ENCODE data around the gene SLC6A2. TPM values are rescaled to one million over a fixed set of nuclear protein-coding genes. Genes with fewer than 3 reads are reported as not detected.

SLC6A2 gene
- total RNA-seq, 1 donor from 2014 or later, result 0.34 TPM

DNA sequence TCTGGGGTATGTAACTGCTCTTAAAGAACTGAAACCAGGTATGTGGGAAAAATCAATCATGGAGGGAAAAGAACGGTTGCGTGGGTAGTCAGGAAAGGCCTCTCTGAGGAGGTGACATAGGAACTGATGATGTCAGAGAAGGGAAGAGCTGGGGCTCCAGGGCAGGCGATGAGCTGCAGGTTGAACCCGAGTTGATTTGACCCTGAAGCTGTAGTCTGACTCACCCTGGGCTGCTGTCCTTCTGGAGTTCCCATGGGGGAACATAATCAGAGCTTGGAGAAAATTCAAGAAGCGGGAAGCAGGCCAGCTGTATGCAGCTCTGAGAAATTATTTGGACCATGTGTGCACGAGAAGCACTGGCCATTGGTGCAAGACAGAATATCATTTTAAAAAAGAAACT, 16.7 kb downstream of the SLC6A2 start:
- peaks cover 3% of the 10 kb centered on the region for H3K27me3 Mint-ChIP-seq (ENCODE audit: low read depth)
- TF ChIP-seq, protein P1, sequence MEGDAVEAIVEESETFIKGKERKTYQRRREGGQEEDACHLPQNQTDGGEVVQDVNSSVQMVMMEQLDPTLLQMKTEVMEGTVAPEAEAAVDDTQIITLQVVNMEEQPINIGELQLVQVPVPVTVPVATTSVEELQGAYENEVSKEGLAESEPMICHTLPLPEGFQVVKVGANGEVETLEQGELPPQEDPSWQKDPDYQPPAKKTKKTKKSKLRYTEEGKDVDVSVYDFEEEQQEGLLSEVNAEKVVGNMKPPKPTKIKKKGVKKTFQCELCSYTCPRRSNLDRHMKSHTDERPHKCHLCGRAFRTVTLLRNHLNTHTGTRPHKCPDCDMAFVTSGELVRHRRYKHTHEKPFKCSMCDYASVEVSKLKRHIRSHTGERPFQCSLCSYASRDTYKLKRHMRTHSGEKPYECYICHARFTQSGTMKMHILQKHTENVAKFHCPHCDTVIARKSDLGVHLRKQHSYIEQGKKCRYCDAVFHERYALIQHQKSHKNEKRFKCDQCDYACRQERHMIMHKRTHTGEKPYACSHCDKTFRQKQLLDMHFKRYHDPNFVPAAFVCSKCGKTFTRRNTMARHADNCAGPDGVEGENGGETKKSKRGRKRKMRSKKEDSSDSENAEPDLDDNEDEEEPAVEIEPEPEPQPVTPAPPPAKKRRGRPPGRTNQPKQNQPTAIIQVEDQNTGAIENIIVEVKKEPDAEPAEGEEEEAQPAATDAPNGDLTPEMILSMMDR (IDR thresholded peaks at IDR 0.05; ENCODE audit: unreplicated experiment), result no peak
- H3K4me1 Mint-ChIP-seq, result no peaks in the 10 kb centered on the region
- H3K4me3 Mint-ChIP-seq, result no peak overlapping the region
- DNase-seq (ENCODE audit: low spot score in 2 of 2, unreplicated experiment in 2 of 2), result no peak
- H3K9me3 Mint-ChIP-seq, result no peaks in the 10 kb centered on the region
- H3K27ac Mint-ChIP-seq, result no peak overlapping the region
- H3K36me3 Mint-ChIP-seq, result no peaks in the 10 kb centered on the region

DNA sequence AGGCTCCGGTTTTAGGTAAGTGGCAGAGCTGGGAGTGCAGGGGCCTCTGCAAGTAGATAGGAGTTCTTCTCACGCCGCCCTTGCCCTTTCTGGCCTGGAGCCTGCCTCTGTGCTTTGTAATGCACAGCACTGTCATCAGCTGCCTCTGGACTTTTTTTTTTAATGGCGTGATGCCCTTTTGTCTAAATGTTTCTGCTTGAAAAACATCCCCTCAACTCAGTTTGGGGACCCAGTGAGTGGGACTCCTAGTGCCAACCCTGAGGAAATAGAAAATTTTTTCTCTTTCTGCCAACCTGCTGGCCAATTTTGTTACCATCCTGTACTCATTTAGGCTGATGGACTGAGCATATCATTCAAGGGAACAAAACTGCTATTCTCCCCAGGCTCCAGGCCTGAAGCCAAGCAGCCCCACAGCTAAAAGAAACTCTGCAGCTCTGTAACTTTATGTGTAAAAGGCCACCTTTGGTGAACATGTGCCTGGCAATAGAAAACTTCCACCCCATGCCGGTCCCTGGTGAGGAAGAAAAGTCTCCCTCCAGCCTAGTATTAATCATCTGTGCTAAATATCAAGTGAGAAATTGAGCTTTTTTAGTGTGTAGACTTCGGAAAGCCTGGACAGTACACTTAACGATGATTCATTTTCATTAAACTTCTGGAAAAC, 22.5 kb downstream of the SLC6A2 start:
- no peaks in the 10 kb centered on the region for H3K4me1 Mint-ChIP-seq
- no peaks in the 10 kb centered on the region for H3K36me3 Mint-ChIP-seq
- H3K27me3 Mint-ChIP-seq (ENCODE audit: low read depth), result peaks cover 2% of the 10 kb centered on the region
- DNase-seq (ENCODE audit: low spot score in 2 of 2, unreplicated experiment in 2 of 2), result no peak
- H3K4me3 Mint-ChIP-seq, result no peak overlapping the region
- no peak overlapping the region for H3K27ac Mint-ChIP-seq
- TF ChIP-seq, protein P1 (IDR thresholded peaks at IDR 0.05; ENCODE audit: unreplicated experiment), result no peak
- H3K9me3 Mint-ChIP-seq, result no peaks in the 10 kb centered on the region

DNA sequence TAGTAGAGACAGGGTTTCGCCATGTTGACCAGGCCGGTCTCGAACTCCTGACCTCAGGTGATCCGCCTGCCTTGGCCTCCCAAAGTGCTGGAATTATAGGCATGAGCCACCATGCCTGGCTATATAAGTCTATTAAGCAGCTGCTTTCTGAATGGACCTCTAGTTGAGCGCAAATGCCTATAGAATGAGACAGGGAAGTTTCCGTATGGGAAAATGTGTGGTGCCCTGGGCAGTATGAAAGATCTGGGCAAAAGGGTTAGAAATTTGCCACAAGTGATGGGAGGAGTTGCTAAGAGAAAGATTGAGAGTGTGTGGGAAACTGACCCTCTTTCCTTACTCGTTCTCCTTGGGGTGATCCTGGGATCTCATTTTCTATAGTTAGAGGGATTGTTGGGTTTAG, 26.3 kb downstream of the SLC6A2 start:
- Mint-ChIP-seq H3K9me3 (peaks cover 4% of the 10 kb centered on the region), H3K4me3 (no peak overlapping the region), H3K27me3 (ENCODE audit: low read depth) (peaks cover 2% of the 10 kb centered on the region), H3K27ac (no peak overlapping the region), H3K4me1 (no peaks in the 10 kb centered on the region), H3K36me3 (no peaks in the 10 kb centered on the region)
- no peak for DNase-seq (ENCODE audit: low spot score in 2 of 2, unreplicated experiment in 2 of 2)
- TF ChIP-seq, protein P1 (IDR thresholded peaks at IDR 0.05; ENCODE audit: unreplicated experiment), result no peak

DNA sequence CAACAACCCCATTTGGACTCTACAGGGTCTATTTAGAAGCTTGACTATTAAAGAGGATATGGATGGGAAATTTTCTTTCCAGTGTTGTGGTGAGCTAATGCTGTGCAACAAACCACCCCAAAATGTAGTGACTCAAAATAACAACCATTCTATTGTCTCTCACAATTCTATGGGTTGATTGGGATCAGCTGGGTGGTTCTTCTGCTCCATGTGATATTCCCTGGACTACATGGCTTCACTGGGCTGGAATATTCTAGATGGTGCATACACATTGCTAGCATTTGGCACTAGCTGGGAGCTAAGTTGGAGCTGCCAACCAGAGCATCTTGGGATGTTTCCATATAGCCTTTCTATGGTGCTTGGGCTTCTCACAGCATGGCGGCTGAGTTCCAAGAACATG, 30.2 kb downstream of the SLC6A2 start:
- no peaks in the 10 kb centered on the region for H3K36me3 Mint-ChIP-seq
- no peak overlapping the region for H3K27ac Mint-ChIP-seq
- no peak for DNase-seq (ENCODE audit: low spot score in 2 of 2, unreplicated experiment in 2 of 2)
- no peak overlapping the region for H3K4me3 Mint-ChIP-seq
- TF ChIP-seq, protein P1 (IDR thresholded peaks at IDR 0.05; ENCODE audit: unreplicated experiment), result no peak
- peaks cover 4% of the 10 kb centered on the region for H3K9me3 Mint-ChIP-seq
- H3K4me1 Mint-ChIP-seq, result no peaks in the 10 kb centered on the region
- peaks cover 26% of the 10 kb centered on the region for H3K27me3 Mint-ChIP-seq (ENCODE audit: low read depth)

DNA sequence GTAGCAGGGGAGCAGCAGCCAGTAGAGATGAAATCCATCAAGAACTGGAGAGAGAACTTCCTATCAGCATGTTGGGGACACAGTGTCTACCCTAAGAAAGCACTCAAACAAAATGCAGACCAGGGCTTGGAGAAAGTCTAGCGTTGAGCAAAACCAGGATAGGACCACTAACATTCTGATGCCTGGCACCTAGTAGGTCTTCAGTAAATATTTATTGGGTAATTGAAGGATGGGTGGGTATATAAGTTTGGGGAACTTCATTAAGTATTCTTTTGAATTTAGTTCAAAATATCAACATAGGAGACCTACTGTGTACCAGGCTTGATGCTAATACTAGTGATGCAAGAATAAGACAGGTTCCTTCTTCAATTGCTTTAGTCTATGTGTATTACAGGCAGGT, 30.9 kb downstream of the SLC6A2 start:
- Mint-ChIP-seq H3K9me3 (peaks cover 4% of the 10 kb centered on the region), H3K27me3 (ENCODE audit: low read depth) (peaks cover 24% of the 10 kb centered on the region), H3K4me1 (no peaks in the 10 kb centered on the region), H3K27ac (no peak overlapping the region), H3K36me3 (no peaks in the 10 kb centered on the region), H3K4me3 (no peak overlapping the region)
- TF ChIP-seq, protein P1 (IDR thresholded peaks at IDR 0.05; ENCODE audit: unreplicated experiment), result no peak
- no peak for DNase-seq (ENCODE audit: low spot score in 2 of 2, unreplicated experiment in 2 of 2)

DNA sequence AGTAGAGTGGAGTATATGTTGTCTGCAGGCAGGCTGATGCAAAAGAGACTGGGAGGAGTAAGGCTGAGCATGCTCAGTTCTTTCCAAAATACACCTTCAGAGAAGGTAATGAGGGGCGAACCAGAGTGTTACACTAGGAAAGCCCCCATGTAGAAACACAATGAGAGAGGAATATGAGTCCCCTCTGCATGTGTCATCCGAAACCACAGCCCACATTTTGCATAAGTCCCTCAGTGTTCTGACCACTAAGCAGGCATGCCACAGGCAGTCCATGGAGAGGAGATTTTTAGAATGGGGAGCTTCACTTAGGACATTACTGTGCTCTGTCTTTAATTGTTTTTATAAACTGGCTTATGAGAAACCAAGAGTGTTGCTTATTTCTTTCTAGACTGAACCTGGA, 32.0 kb downstream of the SLC6A2 start:
- Mint-ChIP-seq H3K4me3 (no peak overlapping the region), H3K9me3 (peaks cover 4% of the 10 kb centered on the region), H3K36me3 (no peaks in the 10 kb centered on the region), H3K27ac (no peak overlapping the region), H3K27me3 (ENCODE audit: low read depth) (peaks cover 27% of the 10 kb centered on the region), H3K4me1 (no peaks in the 10 kb centered on the region)
- DNase-seq (ENCODE audit: low spot score in 2 of 2, unreplicated experiment in 2 of 2), result no peak
- TF ChIP-seq, protein P1 (IDR thresholded peaks at IDR 0.05; ENCODE audit: unreplicated experiment), result no peak
